ENCODE data around the gene PSMD1.

DNA sequence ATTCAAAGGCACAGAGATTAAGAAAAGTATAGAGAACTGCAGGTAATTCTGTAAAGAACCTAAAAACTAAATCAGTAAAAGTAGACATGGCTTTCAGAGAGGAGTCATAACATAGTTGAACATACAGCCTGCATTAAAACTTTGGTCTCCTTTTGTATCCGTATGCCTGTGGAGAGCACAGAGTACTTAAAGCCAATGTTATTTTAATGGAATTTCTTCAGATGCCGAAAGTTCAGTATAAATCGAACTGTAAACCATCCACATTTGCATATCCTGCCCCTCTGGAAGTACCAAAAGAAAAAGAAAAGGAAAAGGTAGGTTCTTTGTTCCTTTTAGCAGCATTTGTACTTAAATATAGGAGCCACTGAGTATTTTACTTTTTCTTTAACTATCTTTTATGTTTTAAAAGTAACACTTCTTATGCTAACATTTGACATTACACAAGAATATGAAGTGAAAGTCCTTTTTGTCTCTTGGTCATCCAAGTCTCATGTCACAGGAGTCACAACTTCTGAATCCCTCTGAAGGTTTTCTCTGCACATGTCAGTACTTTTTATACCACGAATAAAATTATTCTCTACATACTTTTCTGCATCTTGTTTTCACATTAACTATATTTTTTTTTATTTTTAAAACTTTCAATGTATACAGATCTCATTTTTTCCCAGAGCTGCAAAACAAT is 106.9 kb downstream of the PSMD1 start:
- no peak for TF ChIP-seq EZH2 (IDR thresholded peaks at IDR 0.05; ENCODE audit: insufficient read depth, poor library complexity, severe bottlenecking)
- TF ChIP-seq EZH2phosphoT487 (IDR thresholded peaks at IDR 0.05; ENCODE audit: insufficient read depth, low read depth), result no peak

Data from GM23248 (cell line).